IPS DF 19.7 (cell line): ENCODE data around the gene DNAJA2.

Source experiments
- DNase-seq: peaks from one replicate; pipeline ENCODE4 v3.0.0-alpha.2; 2013; ENCODE audit warnings: low read depth, low spot score

DNAJA2 gene

DNA sequence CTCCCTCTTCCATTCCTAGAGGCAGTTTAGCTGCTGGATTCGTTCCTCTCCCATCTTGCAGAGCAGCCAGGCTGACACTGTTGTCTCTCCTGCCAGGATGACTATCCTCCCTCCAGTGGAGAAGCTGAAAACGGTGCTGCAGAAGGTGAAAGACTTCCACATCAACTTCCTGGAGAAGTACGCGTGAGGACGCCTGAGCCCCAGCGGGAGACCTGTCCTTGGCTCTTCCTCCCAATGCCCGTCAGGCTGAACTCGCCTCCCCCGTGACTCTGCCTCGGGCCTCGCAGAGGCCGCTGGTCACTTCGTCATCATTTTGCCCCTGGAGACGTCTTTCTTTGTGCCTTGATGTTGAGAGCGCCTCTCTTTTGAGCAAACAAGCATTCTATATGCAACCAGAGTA is 44.7 kb downstream of the DNAJA2 start:
- no peak for DNase-seq

DNA sequence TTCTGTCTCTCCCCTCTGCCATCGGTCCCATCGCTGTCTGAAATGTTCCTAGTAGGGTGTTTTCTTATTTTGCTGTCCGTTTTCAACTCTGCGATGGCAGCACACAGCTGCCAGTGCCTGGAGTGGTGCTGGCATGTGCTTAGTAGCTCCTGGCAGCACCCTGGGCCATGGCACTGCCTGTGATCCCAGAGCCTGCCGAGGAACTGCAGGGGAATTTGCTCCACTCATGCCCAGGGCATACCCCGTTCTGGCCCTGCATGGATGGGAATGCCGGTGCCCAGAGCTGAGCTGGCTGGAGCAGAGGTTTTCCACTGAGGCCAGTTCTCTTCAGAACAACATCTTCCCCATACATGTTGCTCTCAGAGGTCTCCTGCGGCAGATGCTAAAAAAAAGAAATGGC is 46.2 kb downstream of the DNAJA2 start:
- no peak for DNase-seq

DNA sequence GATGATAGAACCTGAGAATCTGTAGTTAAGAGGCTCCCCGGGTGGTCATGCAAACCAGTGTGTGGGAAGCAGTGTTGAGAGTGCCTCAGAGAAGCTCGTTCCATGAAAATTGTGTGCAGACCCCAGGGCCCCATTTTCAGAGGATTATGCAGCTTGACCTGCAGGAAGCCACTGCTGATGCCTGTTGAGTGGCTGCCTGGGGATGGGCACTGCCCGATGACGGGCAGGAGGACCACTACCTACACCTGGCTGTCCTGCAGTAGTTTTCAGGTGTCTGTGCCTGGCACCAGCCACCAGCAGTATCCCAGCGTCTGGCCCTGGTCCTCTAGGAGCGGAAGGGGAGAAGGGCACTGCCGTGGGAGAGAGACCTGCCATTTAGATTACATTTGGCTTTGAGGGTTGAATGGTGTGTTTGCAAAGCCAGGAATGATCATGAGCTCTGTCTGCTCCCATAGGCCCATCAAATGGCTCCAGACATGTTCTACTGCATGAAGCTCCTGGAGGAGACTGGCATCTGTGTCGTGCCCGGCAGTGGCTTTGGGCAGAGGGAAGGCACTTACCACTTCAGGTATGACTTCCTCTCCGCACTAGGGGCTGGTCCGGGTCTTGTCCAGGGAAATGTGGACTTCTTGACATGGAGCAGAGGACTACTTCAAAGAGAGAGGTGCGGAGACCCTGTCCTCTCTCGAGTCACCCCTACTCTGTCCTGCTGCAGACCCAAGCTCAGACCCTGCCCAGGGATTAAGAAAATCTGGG is 46.8 kb downstream of the DNAJA2 start:
- no peak for DNase-seq

DNA sequence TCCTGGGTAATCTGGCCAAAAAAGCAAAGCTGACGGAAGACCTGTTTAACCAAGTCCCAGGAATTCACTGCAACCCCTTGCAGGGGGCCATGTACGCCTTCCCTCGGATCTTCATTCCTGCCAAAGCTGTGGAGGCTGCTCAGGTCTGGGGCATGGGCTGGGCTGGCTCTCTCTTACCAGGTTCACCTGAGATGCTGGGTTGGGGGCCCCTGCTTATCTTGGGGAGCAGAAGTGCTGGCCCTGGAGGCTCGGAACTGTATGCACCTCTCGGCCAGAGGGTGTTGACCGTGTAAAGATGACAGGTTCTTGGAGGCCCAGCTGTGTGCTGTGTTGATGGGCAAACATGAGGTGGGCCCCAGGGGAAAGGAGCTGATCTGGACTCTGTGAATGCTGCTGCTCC is 49.1 kb downstream of the DNAJA2 start:
- no peak for DNase-seq

DNA sequence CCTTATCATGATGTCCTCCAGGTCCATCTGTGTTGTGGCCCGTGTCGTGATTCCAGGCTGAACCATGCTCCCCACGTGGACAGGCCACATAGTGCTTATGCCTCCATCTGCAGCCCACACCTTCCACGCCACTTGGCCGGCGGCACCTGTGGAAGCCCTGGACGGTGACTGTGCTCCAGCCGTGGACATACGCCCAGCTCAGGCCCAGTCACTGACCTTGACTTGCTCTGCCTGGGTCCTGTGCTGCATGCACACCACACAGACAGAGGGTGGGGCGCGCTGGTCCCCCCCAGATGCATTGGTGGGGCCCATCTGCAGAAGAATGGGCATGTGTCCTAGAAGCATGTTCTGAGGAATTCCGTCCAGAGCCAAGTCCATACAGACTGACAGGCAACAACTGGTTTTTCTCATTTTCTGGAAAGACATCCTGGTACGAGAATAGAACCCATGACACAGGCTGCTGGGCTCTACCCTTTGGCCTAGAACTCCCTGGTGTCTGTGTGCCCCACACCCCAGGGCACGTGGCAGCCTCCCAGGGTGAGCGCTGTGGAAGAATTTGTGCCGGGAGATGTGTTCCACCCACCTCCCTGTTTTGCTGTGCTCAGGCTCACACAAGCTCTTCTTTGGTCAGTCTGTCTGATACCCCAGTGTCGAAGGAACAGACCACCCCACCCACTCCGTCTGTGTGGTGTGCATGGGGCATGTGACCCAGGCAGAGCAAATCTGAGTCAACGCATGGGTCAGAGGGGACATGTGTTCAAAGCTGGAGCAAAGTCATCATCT is 49.8 kb downstream of the DNAJA2 start:
- DNase-seq: no peak

DNA sequence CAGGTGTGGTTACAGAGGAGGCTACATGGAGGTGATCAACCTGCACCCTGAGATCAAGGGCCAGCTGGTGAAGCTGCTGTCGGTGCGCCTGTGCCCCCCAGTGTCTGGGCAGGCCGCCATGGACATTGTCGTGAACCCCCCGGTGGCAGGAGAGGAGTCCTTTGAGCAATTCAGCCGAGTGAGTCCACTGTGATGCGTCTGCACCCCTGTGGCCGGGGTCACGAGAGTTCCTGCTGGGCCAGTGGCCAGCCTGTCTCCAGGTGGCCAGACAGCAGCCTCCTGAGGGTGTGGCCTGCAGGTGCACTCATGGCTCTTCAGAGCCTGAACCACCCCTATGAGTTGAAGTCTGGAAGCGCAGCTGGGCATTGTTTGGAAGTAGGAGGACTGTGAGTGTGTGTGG is 51.2 kb downstream of the DNAJA2 start:
- no peak for DNase-seq

DNA sequence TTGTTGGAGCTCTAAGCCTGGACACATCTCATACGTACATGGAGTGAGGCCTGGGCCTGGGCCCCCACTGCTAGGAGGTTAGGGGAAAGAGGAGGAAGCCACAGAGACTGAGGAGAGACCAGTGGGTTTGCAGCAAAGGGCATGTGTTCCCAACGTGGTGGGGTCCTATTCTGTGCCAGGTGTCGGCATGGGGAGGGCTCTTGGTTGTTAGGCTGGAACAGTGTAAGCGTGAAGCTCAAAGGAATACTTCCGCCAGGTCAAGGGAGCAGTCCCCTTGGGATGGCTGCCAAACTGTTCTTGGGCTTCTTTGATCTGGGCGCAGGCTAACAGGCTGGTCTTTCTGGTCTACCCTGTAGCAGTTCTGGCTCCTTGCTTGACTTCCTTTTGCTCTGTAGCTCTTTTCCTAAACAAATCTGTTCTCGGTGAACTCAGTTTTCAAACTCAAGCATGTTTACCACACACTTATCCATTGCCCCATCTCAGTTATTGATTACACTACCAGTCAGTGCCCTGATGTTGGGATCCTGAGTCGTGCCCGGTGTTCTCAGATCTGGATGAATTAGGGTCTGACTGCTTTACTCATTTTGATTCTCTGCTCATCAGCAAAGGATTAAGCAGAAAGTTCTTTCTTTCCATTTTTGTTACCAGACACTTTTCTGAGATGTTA is 52.9 kb downstream of the DNAJA2 start:
- DNase-seq: no peak

DNA sequence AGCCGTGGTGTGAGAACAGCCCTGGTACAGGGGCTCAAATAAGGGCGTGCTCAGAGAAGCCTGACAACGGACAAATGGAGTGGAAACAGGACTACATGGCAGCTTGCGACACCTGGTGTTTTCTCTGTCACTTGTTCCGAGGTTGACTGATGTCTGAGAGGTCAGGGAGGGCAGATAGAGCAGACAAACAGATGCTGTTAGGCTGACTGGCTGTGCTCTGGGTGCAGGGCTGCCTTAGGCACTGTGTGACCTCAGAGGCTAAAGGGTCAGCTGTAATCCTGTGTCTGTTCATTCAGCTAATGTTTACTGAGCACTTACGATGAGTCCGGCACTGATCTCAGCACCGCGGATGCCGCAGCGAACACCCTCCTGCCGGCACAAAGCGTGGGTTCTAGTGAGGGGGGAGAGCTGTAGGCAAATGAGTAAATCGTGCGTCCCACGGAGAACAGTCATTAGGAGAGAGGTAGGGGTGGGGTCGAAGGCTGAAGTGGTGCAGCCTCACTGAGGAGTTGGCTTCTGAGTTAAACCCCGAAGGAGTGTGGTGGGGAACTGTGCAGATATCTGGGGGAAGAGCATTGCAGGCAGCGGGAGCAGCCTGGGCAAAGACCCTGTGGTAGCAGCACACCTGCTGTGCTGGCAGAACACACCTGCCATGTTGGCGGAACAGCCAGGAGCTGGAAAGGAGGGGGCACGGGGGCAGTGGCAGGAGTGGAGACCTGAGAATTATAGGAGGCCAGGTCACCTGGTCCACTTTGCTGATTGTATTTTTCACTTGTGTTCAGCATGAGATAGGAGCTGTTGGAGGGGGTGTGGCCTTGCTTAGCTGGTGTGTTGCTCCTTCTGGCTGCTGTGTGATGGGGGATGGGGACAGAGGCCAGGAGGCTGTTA is 54.3 kb downstream of the DNAJA2 start:
- DNase-seq: no peak

DNA sequence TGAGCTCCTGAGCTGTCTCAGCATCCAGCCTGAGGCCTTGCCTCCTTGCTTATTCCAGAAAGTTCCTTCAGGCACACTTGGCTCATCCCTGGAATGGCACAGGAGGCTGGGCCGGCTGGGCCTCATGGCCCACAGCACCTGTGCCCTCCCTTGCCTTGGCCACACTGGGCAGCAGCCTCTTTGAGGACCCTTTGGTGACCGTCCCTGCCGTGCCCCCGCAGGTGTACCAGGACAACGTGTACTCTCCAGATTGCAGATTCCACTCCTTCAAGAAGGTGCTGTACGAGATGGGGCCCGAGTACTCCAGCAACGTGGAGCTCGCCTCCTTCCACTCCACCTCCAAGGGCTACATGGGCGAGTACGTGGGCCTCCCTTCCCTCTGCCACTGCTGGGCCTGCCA is 55.1 kb downstream of the DNAJA2 start:
- no peak for DNase-seq

DNA sequence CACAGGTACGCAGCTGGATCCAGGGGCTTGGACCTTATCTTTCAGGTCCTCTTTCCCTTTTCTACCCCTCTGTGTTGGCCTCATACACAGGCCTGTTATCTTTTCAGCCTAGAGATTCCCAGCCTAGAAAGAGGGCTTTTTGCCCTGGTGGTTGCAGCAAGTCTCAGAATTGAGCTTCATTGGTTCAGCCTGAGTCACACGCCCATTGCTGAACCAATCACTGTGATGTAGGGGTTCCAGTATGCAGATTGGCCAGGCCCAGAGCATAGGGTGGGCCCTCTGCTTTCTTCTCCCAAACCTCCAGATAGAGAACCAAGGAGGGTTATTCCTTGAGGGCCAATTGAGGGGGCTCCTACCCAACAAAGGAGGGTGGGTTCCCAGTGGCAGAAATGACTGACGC is 56.5 kb downstream of the DNAJA2 start:
- no peak for DNase-seq

DNA sequence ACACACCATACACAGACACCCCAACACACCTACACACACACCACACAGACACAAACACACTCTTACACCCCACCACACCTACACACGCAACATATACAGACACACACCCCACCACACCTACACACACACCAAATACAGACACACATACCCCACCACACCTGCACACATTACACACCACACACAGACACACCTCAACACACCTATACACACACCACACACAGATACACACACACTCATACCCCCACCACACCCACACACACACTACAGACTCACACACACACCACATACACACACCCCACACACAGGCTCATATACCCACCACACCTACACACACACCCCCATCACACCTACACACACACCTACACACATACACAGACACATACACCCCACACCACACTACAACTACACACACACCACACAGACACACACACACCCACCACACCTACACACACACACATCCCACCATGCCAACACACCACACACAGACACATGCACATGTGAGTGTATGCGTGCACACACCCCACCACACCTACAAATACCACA is 57.9 kb downstream of the DNAJA2 start:
- no peak for DNase-seq

DNA sequence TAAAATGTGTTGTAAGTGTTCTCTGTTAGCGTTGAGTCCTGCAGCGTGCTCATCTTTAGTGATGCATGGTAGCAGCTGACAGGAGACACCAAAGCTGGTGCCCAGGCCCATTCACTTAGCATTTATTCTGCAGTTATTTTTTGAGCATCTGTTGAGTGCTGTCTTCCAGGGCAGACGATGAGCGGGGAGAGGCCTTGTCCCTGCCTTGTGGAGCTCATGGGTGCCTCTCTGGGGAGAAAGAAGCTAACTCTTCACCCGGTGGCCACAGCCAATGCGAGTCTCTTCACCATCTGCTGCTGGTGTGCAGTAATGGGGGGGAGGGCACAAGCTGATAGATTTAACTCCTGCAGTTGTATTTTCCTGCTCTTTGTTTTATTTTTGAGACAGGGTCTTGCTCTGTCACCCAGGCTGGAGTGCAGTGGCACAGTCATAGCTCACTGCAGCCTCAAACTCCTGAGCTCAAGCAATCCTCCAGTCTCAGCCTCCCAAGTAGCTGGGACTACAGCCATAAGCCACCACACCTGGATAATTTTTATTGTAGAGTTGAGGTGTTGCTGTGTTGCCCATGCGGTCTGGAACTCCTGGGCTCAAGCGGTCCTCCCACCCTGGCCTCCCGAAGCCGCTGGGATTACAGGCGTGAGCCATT is 58.8 kb downstream of the DNAJA2 start:
- no peak for DNase-seq

DNA sequence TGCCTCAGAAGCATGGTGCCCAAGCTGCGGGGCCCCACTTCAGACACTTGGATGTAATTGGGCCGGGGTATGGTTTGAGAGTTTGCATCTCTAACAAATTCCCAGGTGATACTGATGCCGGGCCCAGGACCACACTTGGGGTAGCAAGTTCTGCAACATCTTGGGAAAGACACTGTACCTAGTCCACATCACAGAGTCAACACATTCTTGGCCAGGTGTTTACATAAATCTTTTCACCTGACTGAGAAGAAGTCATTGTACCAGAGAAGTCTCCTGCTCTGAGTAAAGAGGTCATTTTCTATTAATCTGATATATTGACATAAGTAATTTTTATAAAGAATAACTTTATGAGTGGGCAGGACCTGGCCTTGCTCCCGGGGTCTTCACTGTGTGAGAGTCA is 61.8 kb downstream of the DNAJA2 start:
- no peak for DNase-seq

DNA sequence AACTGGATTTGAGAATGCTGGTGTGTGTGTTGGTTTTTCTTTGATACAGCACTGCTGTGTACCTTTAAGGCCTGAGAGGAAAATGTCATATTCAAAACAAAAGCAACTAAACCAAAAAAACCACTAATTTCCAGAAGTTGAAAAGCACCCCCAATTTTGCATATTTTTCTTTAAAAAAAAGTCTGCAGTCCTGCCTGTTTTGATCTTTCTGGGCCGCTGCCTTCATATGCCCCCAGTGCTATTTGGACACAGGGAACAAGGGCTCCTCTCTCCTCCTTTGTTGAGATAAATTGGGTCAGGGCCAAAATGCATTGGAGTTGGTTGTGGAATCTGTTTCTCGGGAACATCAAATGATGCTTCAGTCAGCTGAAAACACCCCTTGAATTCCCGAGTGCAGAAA is 62.4 kb downstream of the DNAJA2 start:
- no peak for DNase-seq

DNA sequence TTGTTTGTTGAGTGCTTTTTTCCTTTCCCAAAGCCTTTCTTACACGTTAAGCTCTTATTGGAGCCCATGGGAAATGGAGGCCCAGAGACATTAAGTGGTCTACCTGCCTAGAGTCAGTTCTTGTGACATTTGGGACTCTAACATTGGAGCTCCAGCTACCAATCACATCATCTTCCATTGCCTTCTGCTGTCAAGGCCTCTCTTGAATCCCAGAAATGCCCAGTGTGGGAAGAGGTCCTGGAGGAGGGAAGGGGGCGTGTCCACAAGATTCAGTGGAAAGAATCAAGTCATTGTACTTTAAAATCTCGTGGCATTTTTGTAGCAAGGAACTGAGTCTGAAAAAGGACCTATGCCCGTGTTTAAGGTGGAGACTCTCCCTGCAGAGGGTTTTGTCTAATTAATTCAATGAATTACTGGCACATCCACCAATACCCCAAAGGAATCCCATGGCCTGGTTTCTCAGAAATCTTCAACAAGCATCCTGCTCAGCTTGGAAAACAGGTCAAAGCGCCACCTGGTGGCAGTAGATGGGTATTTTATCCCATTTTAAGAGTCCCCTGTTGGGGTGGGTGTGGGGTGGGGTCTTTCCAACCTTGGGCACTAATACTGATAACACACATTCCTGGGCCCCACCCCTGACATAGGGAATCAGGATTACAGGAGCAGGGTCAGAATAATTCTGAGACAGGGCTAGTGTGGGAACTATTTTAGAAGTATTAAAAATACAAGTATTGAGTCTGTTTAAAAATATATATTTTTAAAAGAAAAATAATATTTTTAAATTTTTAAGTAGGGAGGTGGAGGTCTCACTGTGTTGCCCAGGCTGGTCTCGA is 64.7 kb downstream of the DNAJA2 start:
- no peak for DNase-seq

DNA sequence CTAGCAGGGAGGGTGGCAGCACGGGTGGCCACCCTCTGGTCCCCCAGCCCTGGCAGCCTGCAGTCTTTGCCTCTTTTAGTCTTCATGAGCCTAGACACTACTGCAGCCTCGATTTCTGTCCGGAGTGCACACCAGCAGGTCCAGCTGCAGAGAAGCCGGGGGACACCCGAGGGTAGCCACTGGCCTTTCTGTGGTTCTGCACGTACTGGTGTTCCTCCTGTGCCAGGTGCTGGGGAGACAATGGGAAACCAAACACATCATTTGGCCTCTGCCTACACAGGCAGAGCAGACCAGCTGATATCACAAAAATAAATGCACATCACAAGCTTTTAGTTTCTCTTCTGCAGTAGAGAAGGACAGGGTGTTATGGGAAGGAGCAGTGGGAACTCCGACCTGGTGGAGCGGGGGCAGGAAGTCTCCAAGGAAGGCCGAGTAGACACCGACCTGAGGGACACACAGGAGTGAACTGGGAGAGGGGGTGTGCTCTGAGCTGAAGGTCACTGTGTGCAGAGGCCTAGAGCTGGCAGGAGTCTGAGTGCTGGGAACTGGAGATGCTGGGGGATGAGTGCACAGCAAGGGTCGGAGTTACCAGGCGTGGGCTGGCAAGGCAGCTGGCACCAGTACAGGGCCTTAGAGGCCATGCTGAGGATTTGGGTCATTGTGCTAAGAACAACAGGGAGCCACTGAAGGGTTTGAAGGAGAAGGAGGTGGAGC is 66.3 kb downstream of the DNAJA2 start:
- DNase-seq: no peak

DNA sequence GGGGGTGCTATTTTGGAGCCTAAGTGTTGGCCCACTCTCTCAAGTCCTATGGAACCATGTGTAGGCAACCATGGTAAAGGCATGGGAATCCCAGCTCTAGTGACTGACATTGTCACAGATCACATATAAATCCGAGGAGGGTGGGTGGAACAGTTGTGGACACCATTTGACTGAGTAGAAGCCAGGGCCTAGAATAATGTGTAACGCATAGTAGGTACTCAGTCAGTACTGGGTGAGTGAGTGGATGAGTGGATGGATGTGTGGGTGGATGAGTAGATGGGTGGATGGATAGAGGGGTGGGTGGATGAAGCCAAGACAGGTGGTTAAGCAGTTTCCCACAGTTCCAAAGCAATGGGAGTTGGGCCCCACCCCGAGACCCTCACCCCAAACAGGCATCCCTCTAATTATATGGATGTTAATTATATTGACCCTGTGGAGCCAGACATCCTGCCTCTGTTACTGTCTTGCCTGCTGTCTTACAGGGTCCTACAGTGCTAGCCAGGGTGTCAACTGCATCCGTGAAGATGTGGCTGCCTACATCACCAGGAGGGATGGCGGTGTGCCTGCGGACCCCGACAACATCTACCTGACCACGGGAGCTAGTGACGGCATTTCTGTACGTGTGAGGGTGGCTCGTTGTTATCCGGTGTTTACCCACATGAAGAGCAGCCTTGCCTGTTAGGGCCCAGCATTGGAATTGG is 67.0 kb downstream of the DNAJA2 start:
- no peak for DNase-seq
